ENCODE results near the gene TLK1.

The TLK1 gene

GRCh38 chr2:170953941-170954340 lies 206.8 kb downstream of the TLK1 start:
- DNase-seq: no peak

- no peak for DNase-seq
Measured at GRCh38 chr2:170950221-170950761, 210.4 kb downstream of the TLK1 start.

GRCh38 chr2:170949415-170949814 lies 211.3 kb downstream of the TLK1 start:
- DNase-seq: no peak

GRCh38 chr2:170944545-170944944 lies 216.1 kb downstream of the TLK1 start:
- no peak for DNase-seq

GRCh38 chr2:170943596-170943995 lies 217.1 kb downstream of the TLK1 start:
- no peak for DNase-seq

GRCh38 chr2:170943041-170943440 lies 217.7 kb downstream of the TLK1 start:
- DNase-seq: no peak

GRCh38 chr2:170942615-170943014 lies 218.1 kb downstream of the TLK1 start:
- DNase-seq: no peak
